ENCODE results near the gene SLC39A11. TPM values are rescaled to one million over a fixed set of nuclear protein-coding genes. Genes with fewer than 3 reads are reported as not detected.

Gene SLC39A11
- total RNA-seq, 1 donor from 2014 or later = 21.5 TPM

DNA sequence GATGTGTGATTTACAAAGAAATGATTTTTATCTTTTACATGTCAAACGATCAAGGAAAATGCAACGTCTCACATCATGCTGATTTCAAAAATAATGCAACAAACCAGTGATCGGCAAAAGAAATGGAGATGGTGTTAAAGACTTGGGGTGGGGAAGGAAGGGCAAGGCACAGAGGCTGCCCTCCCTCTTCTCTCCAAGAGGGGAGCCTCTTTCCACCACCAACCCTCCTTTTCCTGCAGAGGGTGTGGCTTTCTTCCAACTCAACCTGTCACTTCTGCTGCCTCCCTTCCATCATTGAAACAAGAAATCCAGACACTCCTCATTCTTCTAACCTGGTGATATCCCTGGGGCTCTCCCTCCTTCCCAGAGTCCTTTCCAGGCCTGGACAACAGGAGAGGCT, 320.8 kb downstream of the SLC39A11 start:
- no peak overlapping the region for H3K27ac Mint-ChIP-seq (ENCODE audit: unreplicated experiment)
- no peaks in the 10 kb centered on the region for H4K20me1 ChIP-seq (ENCODE audit: insufficient read depth, low read length)
- no peak for FAIRE-seq

DNA sequence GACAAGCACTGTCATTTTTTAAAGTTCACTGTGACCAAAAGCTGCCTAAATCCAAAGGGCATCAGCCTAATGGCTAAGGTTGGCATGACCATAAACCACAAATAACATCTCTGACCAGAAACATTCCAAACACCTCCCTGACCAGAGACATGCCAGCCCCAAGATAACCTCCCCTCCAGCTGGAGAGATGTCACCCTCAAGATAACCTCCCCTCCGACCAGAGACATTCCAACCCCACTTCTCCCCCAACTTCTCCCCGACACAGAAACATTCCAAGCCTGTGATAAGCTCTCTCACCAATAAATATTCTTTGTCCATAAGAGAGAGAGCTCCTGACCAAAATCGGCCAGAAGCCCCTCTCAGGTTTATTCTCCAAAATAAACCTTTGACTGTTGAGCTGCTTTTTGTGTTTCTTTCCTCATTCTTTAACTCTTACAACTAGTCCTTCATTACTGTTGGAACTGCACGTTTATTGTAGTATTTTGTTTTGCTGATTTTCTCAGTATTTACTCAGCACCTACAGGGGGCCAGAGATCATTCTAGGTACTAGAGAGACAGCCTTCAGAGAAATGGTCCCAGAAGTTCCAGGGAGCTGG, 325.6 kb downstream of the SLC39A11 start:
- peaks cover 5% of the 10 kb centered on the region for H3K4me1 ChIP-seq (ENCODE audit: insufficient read depth, low read length)
- H4K20me1 ChIP-seq (ENCODE audit: insufficient read depth, low read length) = no peaks in the 10 kb centered on the region
- no peak overlapping the region for H3K4me3 ChIP-seq (ENCODE audit: insufficient read depth, low read depth, low read length)
- no peak overlapping the region for H3K9ac ChIP-seq (ENCODE audit: low read length)
- H3K27ac Mint-ChIP-seq (ENCODE audit: unreplicated experiment) = no peak overlapping the region
- no peak overlapping the region for H3K4me3 Mint-ChIP-seq (ENCODE audit: unreplicated experiment)
- no peak overlapping the region for H3K27ac ChIP-seq (ENCODE audit: low read depth, low read length)
- H3K9me3 ChIP-seq (ENCODE audit: insufficient read depth, low read depth, low read length) = peaks cover 7% of the 10 kb centered on the region
- no peaks in the 10 kb centered on the region for H3K27me3 ChIP-seq (ENCODE audit: insufficient read depth, low read length)
- TF ChIP-seq, protein P1, sequence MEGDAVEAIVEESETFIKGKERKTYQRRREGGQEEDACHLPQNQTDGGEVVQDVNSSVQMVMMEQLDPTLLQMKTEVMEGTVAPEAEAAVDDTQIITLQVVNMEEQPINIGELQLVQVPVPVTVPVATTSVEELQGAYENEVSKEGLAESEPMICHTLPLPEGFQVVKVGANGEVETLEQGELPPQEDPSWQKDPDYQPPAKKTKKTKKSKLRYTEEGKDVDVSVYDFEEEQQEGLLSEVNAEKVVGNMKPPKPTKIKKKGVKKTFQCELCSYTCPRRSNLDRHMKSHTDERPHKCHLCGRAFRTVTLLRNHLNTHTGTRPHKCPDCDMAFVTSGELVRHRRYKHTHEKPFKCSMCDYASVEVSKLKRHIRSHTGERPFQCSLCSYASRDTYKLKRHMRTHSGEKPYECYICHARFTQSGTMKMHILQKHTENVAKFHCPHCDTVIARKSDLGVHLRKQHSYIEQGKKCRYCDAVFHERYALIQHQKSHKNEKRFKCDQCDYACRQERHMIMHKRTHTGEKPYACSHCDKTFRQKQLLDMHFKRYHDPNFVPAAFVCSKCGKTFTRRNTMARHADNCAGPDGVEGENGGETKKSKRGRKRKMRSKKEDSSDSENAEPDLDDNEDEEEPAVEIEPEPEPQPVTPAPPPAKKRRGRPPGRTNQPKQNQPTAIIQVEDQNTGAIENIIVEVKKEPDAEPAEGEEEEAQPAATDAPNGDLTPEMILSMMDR (IDR thresholded peaks at IDR 0.05; ENCODE audit: insufficient read depth, low read depth, low read length) = no peak
- TF ChIP-seq EZH2 (IDR thresholded peaks at IDR 0.05; ENCODE audit: insufficient read depth, low read length) = no peak
- H3K36me3 ChIP-seq (ENCODE audit: insufficient read depth, low read length) = no peaks in the 10 kb centered on the region
- FAIRE-seq (no peak), DNase-seq (ENCODE audit: low read depth) (no peak)
- H3K36me3 Mint-ChIP-seq (ENCODE audit: low read depth, unreplicated experiment) = peaks cover 7% of the 10 kb centered on the region
- peaks cover 5% of the 10 kb centered on the region for H3K4me1 Mint-ChIP-seq (ENCODE audit: low read depth, unreplicated experiment)
- H3K4me2 ChIP-seq (ENCODE audit: low read length) = no peak overlapping the region
- H3K9me3 Mint-ChIP-seq (ENCODE audit: unreplicated experiment) = peaks cover 16% of the 10 kb centered on the region
- no peaks in the 10 kb centered on the region for H3K79me2 ChIP-seq (ENCODE audit: insufficient read depth, low read length)
- H2AFZ ChIP-seq (ENCODE audit: low read depth, low read length) = no peak overlapping the region
- no peaks in the 10 kb centered on the region for H3K27me3 Mint-ChIP-seq (ENCODE audit: low read depth, unreplicated experiment)

More for the DNA sequence above, 320.8 kb downstream of the SLC39A11 start:
- Histone ChIP-seq H3K9ac (ENCODE audit: low read length) (no peak overlapping the region), H3K9me3 (ENCODE audit: insufficient read depth, low read depth, low read length) (peaks cover 7% of the 10 kb centered on the region), H3K4me2 (ENCODE audit: low read length) (no peak overlapping the region), H2AFZ (ENCODE audit: low read depth, low read length) (no peak overlapping the region), H3K79me2 (ENCODE audit: insufficient read depth, low read length) (no peaks in the 10 kb centered on the region), H3K4me3 (ENCODE audit: insufficient read depth, low read depth, low read length) (no peak overlapping the region), H3K36me3 (ENCODE audit: insufficient read depth, low read length) (no peaks in the 10 kb centered on the region), H3K27ac (ENCODE audit: low read depth, low read length) (no peak overlapping the region), H3K27me3 (ENCODE audit: insufficient read depth, low read length) (no peaks in the 10 kb centered on the region), H3K4me1 (ENCODE audit: insufficient read depth, low read length) (no peaks in the 10 kb centered on the region)
- Mint-ChIP-seq H3K9me3 (ENCODE audit: unreplicated experiment) (peaks cover 15% of the 10 kb centered on the region), H3K27me3 (ENCODE audit: low read depth, unreplicated experiment) (no peaks in the 10 kb centered on the region), H3K4me1 (ENCODE audit: low read depth, unreplicated experiment) (peaks cover 4% of the 10 kb centered on the region), H3K4me3 (ENCODE audit: unreplicated experiment) (no peak overlapping the region), H3K36me3 (ENCODE audit: low read depth, unreplicated experiment) (peaks cover 8% of the 10 kb centered on the region)
- no peak for TF ChIP-seq EZH2 (IDR thresholded peaks at IDR 0.05; ENCODE audit: insufficient read depth, low read length)
- TF ChIP-seq, protein P1 (IDR thresholded peaks at IDR 0.05; ENCODE audit: insufficient read depth, low read depth, low read length) = no peak
- DNase-seq (ENCODE audit: low read depth) = no peak

DNA sequence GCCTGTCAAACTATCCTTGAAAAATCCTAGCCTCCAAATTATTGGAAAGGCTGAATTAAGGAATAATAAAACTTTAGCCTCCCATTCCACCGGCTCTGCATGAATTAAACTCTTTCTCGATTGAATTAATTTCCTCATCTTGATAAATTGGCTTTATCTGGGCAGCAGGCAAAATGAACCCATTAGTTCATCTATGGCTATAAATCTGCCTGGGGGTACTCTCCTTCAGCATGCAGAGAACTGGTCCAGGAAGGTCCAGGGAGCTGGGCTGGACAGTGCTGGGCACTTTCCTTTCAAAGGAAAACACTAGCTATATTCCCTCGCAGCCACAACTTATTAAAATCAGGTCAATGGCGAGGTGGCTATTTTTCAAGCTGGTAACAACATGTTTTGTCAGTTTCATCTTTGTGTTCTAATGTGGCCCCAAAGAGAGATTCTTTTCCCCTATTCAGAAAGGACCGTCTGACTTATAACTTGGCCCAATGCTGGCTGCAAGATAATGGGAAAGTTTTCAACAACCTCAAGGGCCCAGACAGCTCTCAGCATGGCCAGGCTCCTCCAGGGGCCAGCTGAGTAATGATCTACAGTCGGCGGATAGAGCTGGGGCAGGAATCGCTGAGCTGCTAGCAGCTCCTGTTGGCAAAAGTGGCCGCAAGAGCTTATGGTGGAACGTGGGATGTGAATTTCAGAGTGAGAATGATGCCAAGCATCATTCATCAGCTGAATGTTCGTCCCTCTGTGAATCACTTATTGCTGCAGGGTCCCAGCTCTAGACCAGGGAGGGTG, 326.9 kb downstream of the SLC39A11 start:
- no peak overlapping the region for H3K27ac ChIP-seq (ENCODE audit: low read depth, low read length)
- Mint-ChIP-seq H3K9me3 (ENCODE audit: unreplicated experiment) (peaks cover 16% of the 10 kb centered on the region), H3K27ac (ENCODE audit: unreplicated experiment) (no peak overlapping the region), H3K36me3 (ENCODE audit: low read depth, unreplicated experiment) (peaks cover 4% of the 10 kb centered on the region), H3K4me1 (ENCODE audit: low read depth, unreplicated experiment) (peaks cover 5% of the 10 kb centered on the region), H3K4me3 (ENCODE audit: unreplicated experiment) (no peak overlapping the region), H3K27me3 (ENCODE audit: low read depth, unreplicated experiment) (no peaks in the 10 kb centered on the region)
- no peaks in the 10 kb centered on the region for H3K27me3 ChIP-seq (ENCODE audit: insufficient read depth, low read length)
- peaks cover 5% of the 10 kb centered on the region for H3K4me1 ChIP-seq (ENCODE audit: insufficient read depth, low read length)
- H3K79me2 ChIP-seq (ENCODE audit: insufficient read depth, low read length) = no peaks in the 10 kb centered on the region
- H3K4me2 ChIP-seq (ENCODE audit: low read length) = no peak overlapping the region
- H3K9me3 ChIP-seq (ENCODE audit: insufficient read depth, low read depth, low read length) = peaks cover 7% of the 10 kb centered on the region
- no peak overlapping the region for H3K4me3 ChIP-seq (ENCODE audit: insufficient read depth, low read depth, low read length)
- no peak overlapping the region for H2AFZ ChIP-seq (ENCODE audit: low read depth, low read length)
- FAIRE-seq (no peak), DNase-seq (ENCODE audit: low read depth) (no peak)
- no peak overlapping the region for H3K9ac ChIP-seq (ENCODE audit: low read length)
- H3K36me3 ChIP-seq (ENCODE audit: insufficient read depth, low read length) = no peaks in the 10 kb centered on the region
- no peak for TF ChIP-seq EZH2 (IDR thresholded peaks at IDR 0.05; ENCODE audit: insufficient read depth, low read length)
- TF ChIP-seq, protein P1 (IDR thresholded peaks at IDR 0.05; ENCODE audit: insufficient read depth, low read depth, low read length) = no peak
- no peaks in the 10 kb centered on the region for H4K20me1 ChIP-seq (ENCODE audit: insufficient read depth, low read length)

Measured in astrocyte (in vitro differentiated cells and primary cell).